Measurements from ENCODE around the gene LBHD2.

- TF ChIP-seq CTCF (IDR thresholded peaks at IDR 0.05), result no peak
- TF ChIP-seq EP300 (IDR thresholded peaks at IDR 0.05), result no peak
Observed at GRCh38 chr14:103055695-103056094, 28.3 kb upstream of the LBHD2 start.
